ENCODE measurements around the gene MACIR. TPM values are rescaled to one million over a fixed set of nuclear protein-coding genes. Genes with fewer than 3 reads are reported as not detected.

Gene MACIR
- total and polyA plus RNA-seq, 4 donors = 0.69 to 18.6 (median 0.83) TPM

- TF ChIP-seq, protein P1, sequence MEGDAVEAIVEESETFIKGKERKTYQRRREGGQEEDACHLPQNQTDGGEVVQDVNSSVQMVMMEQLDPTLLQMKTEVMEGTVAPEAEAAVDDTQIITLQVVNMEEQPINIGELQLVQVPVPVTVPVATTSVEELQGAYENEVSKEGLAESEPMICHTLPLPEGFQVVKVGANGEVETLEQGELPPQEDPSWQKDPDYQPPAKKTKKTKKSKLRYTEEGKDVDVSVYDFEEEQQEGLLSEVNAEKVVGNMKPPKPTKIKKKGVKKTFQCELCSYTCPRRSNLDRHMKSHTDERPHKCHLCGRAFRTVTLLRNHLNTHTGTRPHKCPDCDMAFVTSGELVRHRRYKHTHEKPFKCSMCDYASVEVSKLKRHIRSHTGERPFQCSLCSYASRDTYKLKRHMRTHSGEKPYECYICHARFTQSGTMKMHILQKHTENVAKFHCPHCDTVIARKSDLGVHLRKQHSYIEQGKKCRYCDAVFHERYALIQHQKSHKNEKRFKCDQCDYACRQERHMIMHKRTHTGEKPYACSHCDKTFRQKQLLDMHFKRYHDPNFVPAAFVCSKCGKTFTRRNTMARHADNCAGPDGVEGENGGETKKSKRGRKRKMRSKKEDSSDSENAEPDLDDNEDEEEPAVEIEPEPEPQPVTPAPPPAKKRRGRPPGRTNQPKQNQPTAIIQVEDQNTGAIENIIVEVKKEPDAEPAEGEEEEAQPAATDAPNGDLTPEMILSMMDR (IDR thresholded peaks at IDR 0.05; ENCODE audit: low read depth, low read length, missing input control) = no peak
- TF ChIP-seq, protein P2, sequence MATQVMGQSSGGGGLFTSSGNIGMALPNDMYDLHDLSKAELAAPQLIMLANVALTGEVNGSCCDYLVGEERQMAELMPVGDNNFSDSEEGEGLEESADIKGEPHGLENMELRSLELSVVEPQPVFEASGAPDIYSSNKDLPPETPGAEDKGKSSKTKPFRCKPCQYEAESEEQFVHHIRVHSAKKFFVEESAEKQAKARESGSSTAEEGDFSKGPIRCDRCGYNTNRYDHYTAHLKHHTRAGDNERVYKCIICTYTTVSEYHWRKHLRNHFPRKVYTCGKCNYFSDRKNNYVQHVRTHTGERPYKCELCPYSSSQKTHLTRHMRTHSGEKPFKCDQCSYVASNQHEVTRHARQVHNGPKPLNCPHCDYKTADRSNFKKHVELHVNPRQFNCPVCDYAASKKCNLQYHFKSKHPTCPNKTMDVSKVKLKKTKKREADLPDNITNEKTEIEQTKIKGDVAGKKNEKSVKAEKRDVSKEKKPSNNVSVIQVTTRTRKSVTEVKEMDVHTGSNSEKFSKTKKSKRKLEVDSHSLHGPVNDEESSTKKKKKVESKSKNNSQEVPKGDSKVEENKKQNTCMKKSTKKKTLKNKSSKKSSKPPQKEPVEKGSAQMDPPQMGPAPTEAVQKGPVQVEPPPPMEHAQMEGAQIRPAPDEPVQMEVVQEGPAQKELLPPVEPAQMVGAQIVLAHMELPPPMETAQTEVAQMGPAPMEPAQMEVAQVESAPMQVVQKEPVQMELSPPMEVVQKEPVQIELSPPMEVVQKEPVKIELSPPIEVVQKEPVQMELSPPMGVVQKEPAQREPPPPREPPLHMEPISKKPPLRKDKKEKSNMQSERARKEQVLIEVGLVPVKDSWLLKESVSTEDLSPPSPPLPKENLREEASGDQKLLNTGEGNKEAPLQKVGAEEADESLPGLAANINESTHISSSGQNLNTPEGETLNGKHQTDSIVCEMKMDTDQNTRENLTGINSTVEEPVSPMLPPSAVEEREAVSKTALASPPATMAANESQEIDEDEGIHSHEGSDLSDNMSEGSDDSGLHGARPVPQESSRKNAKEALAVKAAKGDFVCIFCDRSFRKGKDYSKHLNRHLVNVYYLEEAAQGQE (IDR thresholded peaks at IDR 0.05) = no peak
- TF ChIP-seq SP1 (IDR thresholded peaks at IDR 0.05) (no peak), NR2F2 (IDR thresholded peaks at IDR 0.05) (no peak), HNF4A (conservative IDR thresholded peaks at IDR 0.05) (no peak), HNF4G (IDR thresholded peaks at IDR 0.05) (no peak)
- TF ChIP-seq, protein P3, sequence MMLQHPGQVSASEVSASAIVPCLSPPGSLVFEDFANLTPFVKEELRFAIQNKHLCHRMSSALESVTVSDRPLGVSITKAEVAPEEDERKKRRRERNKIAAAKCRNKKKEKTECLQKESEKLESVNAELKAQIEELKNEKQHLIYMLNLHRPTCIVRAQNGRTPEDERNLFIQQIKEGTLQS (IDR thresholded peaks at IDR 0.05) = no peak
- H3K27ac ChIP-seq (ENCODE audit: low read depth in 1 of 2, low read length in 2 of 2) = no peak overlapping the region
- H3K4me1 ChIP-seq (ENCODE audit: control insufficient read depth in 4 of 4, insufficient read depth in 4 of 4, low read length in 3 of 4) = peaks cover 0 to 10% (median 1%) of the 10 kb centered on the region in 4 donors
- H3K9me3 ChIP-seq (ENCODE audit: control insufficient read depth in 4 of 4, low read length in 3 of 4) = no peaks in the 10 kb centered on the region
- peaks cover 0 to 2% (median 0%) of the 10 kb centered on the region in 4 donors for H3K27me3 ChIP-seq (ENCODE audit: control insufficient read depth in 4 of 4, insufficient read depth in 4 of 4, low read length in 3 of 4)
- no peak overlapping the region for H3K9ac ChIP-seq (ENCODE audit: low read depth in 1 of 2, low read length in 2 of 2)
- H3K4me3 ChIP-seq (ENCODE audit: low read depth in 1 of 3, low read length in 3 of 3) = no peak overlapping the region
- DNase-seq (ENCODE audit: low spot score) = no peak
- H3K36me3 ChIP-seq (ENCODE audit: control insufficient read depth in 4 of 4, insufficient read depth in 3 of 4, low read depth in 1 of 4, low read length in 3 of 4) = no peaks in the 10 kb centered on the region
Measured at GRCh38 chr5:103264508-103264907, 5.9 kb downstream of the MACIR start.

DNA sequence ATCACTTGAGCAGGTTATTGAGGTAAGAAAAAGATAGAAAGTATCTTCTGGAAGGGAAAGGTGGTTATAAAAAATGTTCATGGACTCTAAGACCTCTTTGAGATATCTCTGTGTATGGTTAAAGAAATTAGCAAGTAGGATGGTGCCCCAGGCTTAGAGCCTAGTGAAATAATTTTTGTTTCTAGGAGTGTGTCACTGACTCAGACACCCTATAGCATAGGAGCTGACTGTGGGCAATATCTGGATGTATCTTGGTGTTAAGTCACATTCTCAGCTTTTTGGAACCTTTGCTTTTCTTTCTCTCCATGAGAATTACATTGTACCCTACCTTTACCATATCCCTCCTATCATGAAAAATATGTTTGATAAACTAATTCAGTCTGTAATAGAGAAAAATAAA, 12.0 kb downstream of the MACIR start:
- no peaks in the 10 kb centered on the region for H3K9me3 ChIP-seq (ENCODE audit: control insufficient read depth in 4 of 4, low read length in 3 of 4)
- TF ChIP-seq FOXA2 (IDR thresholded peaks at IDR 0.05) (no peak), MAX (IDR thresholded peaks at IDR 0.05) (no peak), JUND (IDR thresholded peaks at IDR 0.05) (no peak), NR2F2 (IDR thresholded peaks at IDR 0.05) (no peak), TAF1 (conservative IDR thresholded peaks at IDR 0.05) (no peak), SP1 (IDR thresholded peaks at IDR 0.05) (no peak), YY1 (IDR thresholded peaks at IDR 0.05) (no peak), FOXA1 (IDR thresholded peaks at IDR 0.05) (no peak), HNF4G (IDR thresholded peaks at IDR 0.05) (no peak), RXRA (IDR thresholded peaks at IDR 0.05) (no peak), HNF4A (conservative IDR thresholded peaks at IDR 0.05) (no peak), RAD21 (IDR thresholded peaks at IDR 0.05) (no peak), EGR1 (IDR thresholded peaks at IDR 0.05; ENCODE audit: low read depth in 2 of 2) (no peak), GABPA (IDR thresholded peaks at IDR 0.05 in 1 of 2, conservative IDR thresholded peaks at IDR 0.05 in 1 of 2) (no peak)
- TF ChIP-seq, protein P4, sequence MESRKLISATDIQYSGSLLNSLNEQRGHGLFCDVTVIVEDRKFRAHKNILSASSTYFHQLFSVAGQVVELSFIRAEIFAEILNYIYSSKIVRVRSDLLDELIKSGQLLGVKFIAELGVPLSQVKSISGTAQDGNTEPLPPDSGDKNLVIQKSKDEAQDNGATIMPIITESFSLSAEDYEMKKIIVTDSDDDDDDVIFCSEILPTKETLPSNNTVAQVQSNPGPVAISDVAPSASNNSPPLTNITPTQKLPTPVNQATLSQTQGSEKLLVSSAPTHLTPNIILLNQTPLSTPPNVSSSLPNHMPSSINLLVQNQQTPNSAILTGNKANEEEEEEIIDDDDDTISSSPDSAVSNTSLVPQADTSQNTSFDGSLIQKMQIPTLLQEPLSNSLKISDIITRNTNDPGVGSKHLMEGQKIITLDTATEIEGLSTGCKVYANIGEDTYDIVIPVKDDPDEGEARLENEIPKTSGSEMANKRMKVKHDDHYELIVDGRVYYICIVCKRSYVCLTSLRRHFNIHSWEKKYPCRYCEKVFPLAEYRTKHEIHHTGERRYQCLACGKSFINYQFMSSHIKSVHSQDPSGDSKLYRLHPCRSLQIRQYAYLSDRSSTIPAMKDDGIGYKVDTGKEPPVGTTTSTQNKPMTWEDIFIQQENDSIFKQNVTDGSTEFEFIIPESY (IDR thresholded peaks at IDR 0.05) = no peak
- TF ChIP-seq, protein P2 (IDR thresholded peaks at IDR 0.05) = no peak
- TF ChIP-seq, protein P3 (IDR thresholded peaks at IDR 0.05) = no peak
- TF ChIP-seq, protein P1 (IDR thresholded peaks at IDR 0.05; ENCODE audit: low read depth, low read length, missing input control) = no peak
- no peak overlapping the region for H3K9ac ChIP-seq (ENCODE audit: low read depth in 1 of 2, low read length in 2 of 2)
- H3K27me3 ChIP-seq (ENCODE audit: control insufficient read depth in 4 of 4, insufficient read depth in 4 of 4, low read length in 3 of 4) = no peaks in the 10 kb centered on the region
- DNase-seq (ENCODE audit: low spot score) = no peak
- H3K4me3 ChIP-seq (ENCODE audit: low read depth in 1 of 3, low read length in 3 of 3) = no peak overlapping the region
- no peaks in the 10 kb centered on the region for H3K36me3 ChIP-seq (ENCODE audit: control insufficient read depth in 4 of 4, insufficient read depth in 3 of 4, low read depth in 1 of 4, low read length in 3 of 4)
- no peak overlapping the region for H3K27ac ChIP-seq (ENCODE audit: low read depth in 1 of 2, low read length in 2 of 2)
- H3K4me1 ChIP-seq (ENCODE audit: control insufficient read depth in 4 of 4, insufficient read depth in 4 of 4, low read length in 3 of 4) = no peaks in the 10 kb centered on the region

All from liver (tissue), 9 donors.